NK-92 treated with Interleukin-12 subunit alpha and Interleukin-12 subunit beta, amount 100 ng/mL, for 24 hours (cell line): ENCODE results near the gene FAM234A.

Experiments
- DNase-seq: peaks from one replicate; lab custom pipeline; 2025; lab: John Stamatoyannopoulos, UW

FAM234A gene

DNA sequence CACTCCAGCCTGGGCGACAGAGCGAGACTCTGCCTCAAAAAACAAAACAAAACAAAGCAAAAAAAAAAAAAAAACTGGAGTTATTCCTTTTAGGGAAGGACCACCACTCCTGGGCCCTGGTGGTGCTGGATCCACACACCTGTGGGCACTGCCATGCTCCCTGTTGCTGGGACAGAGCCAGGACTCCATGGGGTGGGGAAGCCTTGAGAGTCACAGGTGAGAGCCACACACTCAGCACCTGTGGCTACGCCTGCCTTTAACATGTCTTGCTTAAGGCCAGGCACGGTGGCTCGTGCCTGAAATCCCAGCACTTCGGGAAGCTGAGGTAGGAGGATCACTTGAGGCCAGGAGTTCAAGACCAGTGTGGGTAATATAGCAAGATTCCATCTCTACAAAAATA, 66.6 kb downstream of the FAM234A start:
- no peak for DNase-seq

DNA sequence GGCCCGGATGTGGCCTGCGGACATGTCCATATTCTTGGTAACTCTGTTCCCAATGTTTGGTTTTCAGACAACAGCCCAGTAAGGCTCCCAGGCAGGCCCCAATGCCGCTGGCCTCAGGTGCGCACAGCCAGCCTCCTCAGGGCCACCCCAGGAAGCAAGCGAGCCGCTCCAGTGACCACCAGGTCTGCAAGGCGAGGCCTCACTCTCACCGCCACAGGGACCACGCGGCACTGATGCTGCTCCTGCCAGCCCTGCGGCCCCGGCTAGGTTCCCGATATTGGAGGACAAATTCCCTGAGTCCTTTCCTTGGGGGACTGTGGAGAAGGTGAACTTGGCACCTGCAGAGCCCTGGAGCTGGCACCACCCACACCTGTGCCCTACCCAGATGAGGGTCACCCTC, 67.3 kb downstream of the FAM234A start:
- DNase-seq, result no peak

DNA sequence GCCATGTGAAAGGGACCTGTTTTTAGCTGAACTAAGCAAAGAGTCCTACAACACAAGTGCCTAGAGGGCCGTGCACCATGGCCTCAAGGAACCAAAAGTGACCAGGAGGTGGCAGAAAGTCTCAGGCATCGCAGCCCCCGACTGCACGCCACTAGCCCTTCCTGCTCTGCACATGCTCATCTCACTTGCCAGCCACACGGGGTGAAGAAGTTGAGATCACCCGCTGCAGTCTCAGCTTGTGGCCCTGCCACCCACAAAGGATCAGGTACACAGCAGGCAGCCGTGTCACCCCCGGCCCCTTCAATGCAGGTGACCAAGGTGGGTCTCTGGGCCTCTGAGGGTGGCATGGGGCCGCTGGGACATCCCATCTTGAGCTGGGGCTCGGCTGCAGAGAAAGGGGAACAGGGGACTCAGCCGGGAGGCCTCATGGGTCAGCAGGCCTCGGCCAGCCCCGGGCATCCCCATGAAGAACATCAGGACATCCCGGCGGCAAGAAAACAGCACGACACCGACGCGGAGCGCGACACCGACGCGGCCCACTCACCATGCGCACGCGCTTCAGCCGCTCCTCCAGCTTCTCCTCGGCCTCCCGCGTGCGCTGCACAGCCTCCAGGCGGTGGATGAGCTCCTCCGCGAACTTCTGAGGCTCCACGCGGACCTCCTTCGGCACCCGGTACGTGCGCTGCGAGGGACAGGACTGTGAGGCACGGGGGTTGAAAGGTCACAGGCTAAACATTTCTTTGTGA, 69.3 kb downstream of the FAM234A start:
- no peak for DNase-seq

DNA sequence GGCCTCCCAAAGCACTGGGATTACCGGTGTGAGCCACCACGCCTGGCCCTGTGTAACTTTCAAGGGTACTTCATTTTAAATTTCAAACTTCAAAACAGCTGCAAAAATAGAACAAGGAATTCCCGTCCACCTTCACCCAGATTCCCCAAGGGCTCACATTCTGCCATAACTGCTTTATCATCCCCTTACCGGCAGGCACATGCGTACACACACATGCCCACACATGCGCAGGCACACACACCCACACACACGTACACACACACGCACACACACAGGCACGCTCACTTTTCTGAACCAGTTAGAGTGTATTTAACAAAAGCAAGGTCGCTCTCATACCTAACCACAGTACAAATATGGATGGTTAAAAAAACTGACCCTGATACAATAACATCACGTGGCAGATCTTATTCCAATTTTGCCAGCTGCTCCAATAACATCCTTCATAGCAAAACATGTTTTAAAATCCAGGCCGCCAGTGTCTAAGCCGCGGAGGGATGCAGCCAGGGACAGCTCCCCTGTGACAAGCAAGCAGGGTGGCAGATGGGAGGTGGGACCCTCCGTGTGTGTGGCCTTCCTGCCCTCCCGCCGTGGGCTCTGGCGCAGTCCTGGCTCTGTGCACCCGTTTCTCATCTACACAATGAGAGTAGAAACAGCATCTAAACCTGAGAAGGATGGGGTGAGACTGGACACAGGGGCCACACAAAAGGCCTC, 71.5 kb downstream of the FAM234A start:
- no peak for DNase-seq

DNA sequence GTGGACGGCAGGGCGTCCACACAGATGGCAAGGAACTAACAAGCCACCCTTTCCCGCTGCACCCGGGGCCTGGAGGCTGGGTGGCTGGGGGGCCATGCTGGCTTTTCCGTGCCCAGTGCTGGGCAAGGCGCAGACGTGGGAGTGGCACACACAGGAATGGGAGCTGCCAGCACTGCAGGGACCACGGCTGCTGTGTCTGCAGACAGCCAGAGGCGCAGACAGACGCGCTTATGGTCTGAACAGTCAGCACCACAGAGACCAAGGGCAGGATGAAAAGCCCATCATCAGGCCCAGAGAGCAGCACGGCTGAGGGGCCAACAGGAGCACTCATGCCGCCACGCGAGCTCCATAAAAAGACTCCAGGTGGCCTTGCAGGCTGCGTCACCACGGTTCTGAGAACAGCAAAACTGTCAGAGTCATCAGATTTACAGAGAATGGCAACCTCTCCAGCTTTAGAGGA, 72.3 kb downstream of the FAM234A start:
- DNase-seq, result no peak

DNA sequence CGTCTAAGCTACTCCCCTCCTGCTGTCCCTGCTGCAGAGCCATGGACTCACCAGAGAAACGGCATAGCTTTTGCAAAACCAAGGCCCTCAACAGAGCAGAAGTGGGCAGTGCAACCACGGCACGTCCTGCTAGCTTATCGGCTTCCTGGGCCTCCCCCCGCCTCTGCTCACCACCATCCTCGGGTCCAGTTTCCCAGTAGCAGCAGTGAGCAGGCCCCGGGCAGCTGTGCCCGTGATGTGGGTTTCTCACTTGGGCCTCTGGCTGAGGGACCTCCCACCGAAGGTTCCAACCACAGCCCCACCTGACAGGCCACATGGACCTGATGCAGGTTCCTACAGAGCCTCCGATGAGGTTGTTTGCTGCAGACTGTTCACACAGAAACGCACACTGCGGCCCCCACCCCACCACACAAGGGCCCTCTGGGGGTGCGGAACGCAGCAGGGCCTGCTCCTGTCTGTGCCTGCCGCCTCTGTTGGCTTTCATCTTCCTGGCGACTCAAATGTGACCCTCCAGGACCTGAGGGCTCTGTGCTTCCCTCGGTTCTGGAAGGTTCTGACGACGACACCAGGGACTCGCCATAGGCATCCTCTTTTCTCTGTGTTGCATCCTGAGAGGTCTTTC, 73.2 kb downstream of the FAM234A start:
- DNase-seq, result peak; percentile 84

DNA sequence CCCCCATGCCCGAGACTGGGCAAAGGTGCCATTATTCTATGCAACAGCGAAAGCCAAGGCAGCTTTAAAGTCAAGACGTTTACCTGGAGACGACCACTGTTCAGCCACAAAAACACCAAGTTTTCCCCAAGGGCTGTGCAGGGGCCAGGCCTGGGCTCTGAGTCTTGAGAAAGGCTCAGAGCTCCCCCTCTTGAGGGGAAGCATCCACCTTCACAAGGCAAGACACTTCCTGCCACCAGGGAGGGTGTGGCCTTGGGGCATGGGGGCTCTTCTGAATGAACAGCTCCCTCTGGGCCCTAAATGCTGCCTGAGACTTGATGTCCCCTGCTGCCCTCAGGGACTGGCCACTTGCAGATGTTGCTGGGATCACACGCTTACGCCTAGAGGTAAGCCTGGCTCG, 74.9 kb downstream of the FAM234A start:
- peak; percentile 59 for DNase-seq

DNA sequence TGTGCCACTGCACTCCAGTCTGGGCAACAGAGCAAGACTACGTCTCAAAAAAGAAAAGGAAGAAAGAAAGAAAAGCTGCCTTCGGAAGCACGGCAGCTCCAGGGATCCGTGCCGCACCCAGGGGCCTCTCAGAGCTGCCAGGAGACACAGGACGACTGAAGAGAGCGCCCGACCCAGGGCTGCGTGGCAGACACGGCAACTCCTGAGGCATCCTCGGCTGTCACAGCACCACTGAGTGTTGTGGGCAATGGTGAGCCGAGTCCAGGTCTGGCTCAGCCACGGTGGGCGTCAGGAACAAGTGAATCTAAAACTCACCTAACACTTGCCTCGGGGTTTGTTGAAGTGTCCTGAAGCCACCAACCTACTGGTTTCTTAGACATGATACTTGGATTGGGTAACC, 77.1 kb downstream of the FAM234A start:
- DNase-seq, result no peak

DNA sequence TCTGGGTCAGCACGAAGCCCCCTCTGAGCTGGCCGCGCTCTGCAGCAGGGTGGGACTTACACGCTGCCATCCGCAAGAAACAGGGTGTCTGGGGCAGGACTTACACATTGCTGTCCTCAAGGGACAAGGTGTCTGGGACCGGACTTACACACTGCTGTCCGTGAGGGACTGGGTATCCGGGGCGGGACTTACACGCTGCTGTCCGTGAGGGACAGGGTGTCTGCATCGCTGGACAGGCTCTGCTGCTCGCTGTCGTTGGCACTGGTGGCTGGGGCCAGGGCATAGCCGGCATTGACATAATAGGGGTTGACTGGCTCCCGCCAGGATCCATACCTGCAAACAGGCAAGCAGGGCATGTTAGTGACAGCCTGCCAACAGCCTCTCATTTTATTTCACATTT, 79.7 kb downstream of the FAM234A start:
- DNase-seq, result no peak

DNA sequence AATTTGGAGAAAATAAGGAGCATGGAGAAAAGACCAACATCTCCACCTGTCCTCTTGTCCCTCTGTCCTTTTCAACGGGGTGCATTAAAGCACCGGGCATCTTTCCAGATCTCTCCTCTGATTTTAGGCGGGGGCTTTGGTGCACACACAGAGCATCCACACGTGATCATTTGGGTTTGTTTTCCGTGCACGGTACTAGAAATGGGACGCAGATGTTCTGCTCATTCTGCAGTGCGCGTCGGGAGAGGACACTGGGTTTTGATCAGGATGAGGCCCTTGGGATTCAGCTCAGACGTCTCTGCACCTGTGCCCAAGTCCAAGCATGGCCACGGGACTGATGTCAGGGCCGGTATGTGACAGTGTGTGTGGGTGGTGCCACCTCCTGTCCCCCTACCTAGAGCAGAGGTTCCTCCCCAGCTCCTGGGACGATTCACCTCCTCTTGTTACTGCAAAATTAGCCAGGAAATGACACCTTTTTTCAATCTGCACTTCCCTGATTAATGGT, 80.2 kb downstream of the FAM234A start:
- DNase-seq, result no peak
